Stimulated activated naive CD4-positive, alpha-beta T cell treated with Interleukin-2 at 50 U/mL for 16 hours (primary cell): ENCODE measurements around the gene GRM8.

ENCODE experiments used
- DNase-seq: peaks from one replicate; lab custom pipeline; 2025; lab: John Stamatoyannopoulos, UW

GRM8 gene

GRCh38 chr7:127146746-127147536, 105.8 kb downstream of the GRM8 start:
- DNase-seq: no peak

DNA sequence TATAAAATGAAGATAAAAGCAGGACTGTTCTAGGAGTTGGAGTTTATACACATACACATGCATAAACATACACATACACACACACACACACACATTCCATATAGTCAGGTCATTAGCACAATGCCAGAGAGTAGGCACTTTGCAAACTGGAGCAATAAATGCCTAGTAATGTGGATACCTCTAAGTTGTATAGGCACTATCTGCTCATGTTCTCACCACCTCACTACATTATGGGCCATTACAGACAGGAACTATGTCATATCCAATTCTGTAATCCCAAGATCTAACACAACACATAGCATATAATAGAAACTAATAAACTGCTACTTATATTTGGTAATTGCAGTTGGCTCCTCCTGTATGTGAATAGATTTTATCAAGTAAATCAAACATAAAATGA, 115.6 kb downstream of the GRM8 start:
- DNase-seq: no peak

- no peak for DNase-seq
Observed at GRCh38 chr7:127135871-127136485, 116.8 kb downstream of the GRM8 start.

DNA sequence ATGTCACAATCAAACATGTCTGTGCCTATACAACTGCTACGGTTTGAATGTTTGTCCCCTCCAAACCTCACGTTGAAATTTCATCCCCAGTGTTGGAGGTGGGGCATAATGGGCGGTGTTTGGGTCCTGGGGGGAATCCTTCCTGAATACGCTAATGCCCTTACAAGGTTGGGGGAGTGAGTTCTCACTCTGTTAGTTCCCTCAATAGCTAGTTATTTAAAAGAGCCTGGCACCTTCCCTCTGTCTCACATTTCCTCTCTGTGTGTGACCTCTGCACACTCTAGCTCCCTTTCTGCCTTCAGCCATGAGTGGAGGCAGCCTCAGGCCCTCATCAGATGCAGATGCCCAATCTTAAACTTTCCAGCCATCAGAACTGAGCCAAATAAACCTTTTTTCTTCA, 129.5 kb downstream of the GRM8 start:
- no peak for DNase-seq

DNA sequence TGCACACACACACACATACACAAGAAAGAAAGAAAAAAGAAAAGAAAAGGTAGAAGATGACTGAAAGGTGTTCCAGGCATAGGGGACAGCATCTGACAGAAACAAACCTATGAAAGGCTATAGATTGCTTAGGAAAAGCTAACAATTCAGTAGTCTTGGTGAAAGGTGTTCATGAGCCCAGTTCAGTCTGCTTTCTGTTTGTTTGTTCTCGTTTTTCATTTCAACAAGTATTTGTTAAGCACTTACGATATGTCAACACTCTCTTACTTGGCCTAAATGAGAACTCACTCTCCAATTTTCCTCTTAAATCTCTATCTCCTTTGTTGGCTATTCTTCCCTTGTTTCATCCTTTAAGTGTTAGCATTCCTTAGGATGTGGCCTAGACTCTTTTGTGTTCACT, 133.2 kb downstream of the GRM8 start:
- DNase-seq: no peak

GRCh38 chr7:127114742-127115265, 137.9 kb downstream of the GRM8 start:
- DNase-seq: no peak

DNA sequence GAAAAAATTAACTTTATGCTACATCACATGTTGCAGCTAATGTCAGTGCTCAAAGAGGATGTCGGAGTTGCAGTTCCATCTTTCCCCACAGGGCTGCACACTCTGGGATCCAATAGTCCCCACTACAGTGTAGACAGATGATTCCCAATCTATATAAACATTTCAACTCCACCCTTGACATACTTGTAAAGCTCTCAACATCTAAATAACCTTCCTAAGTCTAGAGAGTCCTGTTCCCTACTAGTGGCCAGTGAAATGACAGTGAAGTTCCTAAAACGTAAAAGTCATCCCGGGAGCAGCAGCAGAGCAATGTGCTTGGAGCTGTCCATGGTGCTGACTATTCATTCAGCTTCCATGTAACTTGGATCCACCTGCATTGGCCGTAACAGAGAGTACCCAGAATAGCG, 145.1 kb downstream of the GRM8 start:
- DNase-seq: no peak

DNA sequence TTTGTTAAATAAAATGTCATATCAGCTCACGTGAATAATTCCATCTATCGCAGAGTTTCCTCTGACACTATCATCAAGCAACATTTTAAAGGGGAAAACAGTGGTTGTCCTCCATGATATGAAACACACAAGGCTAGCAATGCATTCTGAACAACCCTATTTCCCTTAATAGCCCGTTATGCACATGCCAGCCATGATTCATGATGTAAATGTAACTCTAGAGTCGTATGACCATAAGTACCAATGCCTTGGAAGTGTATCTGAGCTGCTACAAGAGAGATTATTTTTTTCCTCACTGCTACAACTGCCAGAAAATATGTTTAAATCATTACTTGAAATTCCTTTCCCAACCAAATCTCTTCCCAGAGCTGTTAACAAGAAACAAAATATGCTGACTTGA, 159.4 kb downstream of the GRM8 start:
- DNase-seq: no peak

- DNase-seq: no peak
Observed at GRCh38 chr7:127091620-127092019, 161.1 kb downstream of the GRM8 start.

DNA sequence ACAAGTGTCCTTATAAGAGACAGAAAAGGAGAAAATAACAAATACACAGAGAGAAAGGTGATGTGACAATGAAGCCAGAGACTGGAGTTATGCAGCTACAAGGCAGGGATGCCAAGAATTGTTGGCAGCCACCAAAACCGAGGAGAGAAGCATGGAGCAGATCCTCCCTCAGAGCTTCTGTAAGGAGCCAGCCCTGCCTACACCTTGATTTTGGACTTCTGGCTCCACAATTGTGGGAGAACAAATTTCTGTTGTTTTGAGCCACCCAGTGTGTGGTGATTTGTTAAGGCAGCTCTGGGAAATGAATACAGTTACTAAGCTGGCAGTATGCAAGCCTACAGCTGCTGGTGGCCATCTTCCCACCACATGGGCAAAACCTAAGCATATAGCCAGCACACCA, 163.6 kb downstream of the GRM8 start:
- no peak for DNase-seq

- DNase-seq: no peak
Observed at GRCh38 chr7:127081539-127081938, 171.2 kb downstream of the GRM8 start.

GRCh38 chr7:127080576-127080975, 172.2 kb downstream of the GRM8 start:
- DNase-seq: no peak

GRCh38 chr7:127066974-127067373, 185.8 kb downstream of the GRM8 start:
- DNase-seq: no peak

- DNase-seq: no peak
Observed at GRCh38 chr7:127059475-127059874, 193.3 kb downstream of the GRM8 start.

- no peak for DNase-seq
Observed at GRCh38 chr7:127057918-127058317, 194.8 kb downstream of the GRM8 start.

- DNase-seq: no peak
Observed at GRCh38 chr7:127056202-127056601, 196.5 kb downstream of the GRM8 start.

- no peak for DNase-seq
Observed at GRCh38 chr7:127047521-127047920, 205.2 kb downstream of the GRM8 start.

- DNase-seq: no peak
Observed at GRCh38 chr7:127041689-127042452, 210.9 kb downstream of the GRM8 start.

- no peak for DNase-seq
Observed at GRCh38 chr7:127040042-127040441, 212.7 kb downstream of the GRM8 start.

DNA sequence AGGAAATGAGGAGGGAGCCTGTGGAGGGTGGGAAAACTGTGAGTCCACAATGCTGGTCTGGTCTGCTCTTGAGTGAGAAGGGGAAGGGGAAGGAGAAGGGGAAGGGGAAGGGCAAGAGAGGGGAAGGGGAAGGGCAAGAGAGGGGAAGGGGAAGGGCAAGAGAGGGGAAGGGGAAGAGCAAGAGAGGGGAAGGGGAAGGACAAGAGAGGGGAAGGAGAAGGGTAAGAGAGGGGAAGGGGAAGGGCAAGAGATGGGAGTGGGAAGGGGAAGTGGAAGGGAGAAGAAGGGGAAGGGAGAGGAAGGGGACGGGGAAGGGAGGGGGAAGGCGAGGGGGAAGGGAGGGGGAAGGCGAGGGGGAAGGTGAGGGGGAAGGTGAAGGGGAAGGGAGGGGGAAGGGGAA, 213.2 kb downstream of the GRM8 start:
- DNase-seq: no peak

DNA sequence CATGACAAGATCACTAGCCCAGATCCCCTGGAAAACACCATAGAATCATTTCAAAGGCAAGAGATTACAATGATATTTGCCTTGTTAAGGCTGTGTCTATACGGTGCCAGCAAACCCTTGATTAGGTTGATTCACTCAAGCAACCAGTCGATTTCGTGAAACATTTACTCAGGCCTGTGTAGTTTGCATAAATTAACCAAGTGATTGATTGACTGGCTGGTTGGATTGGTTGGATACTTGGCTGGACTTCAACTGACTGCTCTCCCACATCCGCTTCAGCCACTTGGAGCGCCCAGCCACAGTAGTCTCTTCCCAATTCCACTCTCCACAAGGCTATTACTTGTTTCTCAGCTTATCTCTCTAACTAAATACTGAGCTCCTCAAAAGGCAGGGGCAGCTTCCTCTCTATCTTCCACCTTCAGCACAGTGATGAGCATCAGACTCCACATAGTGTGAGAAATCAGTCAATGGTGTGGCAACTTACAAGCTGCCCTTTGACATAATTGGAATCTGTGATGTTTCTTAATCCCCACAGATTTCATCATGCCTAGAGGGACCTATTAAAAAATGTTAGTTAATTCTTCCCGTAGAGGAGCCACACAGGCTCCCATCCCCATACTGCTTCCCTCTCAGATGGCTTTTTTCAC, 217.4 kb downstream of the GRM8 start:
- DNase-seq: no peak

- no peak for DNase-seq
Observed at GRCh38 chr7:127034186-127034806, 218.4 kb downstream of the GRM8 start.
